ENCODE data around the gene USP2. TPM values are rescaled to one million over a fixed set of nuclear protein-coding genes. Genes with fewer than 3 reads are reported as not detected.

USP2 gene
- total RNA-seq, 1 donor from 2014 or later = 5.1 TPM

DNA sequence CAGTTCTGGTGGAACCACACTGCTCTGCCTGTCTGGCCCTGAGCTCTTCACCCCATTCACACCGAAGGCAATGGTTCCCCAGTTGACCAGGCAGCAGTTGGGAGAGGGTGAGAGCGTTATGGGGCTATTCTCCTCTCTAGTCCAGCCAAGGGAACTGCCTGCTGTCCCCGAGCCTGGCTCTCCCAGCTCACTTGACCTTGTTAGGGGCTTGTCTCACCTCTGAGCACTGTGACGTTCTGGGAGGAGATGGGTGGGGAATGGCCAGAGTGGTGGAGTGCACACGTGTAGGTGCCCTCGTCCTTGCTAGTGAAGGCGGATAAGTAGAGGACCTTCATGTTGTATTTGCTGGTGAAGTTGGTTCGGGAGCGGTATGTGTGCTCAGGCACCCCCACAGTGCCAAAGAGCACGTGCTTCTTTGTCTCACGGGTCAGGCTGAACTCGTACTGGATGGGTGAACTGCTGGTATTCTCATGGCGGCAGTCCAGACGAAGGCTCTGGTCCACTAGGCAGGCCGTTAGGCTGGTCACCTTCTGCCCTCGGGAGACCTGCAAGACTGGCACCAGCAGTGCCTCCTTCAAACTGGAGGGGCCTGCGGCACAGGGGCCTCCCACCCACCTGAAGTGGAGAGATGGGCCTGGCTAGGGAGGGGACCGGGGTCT lies 38.5 kb upstream of the USP2 start:
- no peak overlapping the region for H3K4me3 ChIP-seq
- H3K27me3 ChIP-seq (ENCODE audit: low read depth) = peaks cover 47% of the 10 kb centered on the region
- H3K4me1 ChIP-seq = peaks cover 15% of the 10 kb centered on the region
- H3K9me3 ChIP-seq = no peaks in the 10 kb centered on the region
- DNase-seq (no peak), ATAC-seq (no peak)
- no peaks in the 10 kb centered on the region for H3K36me3 ChIP-seq
- no peak overlapping the region for H3K27ac ChIP-seq
- TF ChIP-seq, protein P1, sequence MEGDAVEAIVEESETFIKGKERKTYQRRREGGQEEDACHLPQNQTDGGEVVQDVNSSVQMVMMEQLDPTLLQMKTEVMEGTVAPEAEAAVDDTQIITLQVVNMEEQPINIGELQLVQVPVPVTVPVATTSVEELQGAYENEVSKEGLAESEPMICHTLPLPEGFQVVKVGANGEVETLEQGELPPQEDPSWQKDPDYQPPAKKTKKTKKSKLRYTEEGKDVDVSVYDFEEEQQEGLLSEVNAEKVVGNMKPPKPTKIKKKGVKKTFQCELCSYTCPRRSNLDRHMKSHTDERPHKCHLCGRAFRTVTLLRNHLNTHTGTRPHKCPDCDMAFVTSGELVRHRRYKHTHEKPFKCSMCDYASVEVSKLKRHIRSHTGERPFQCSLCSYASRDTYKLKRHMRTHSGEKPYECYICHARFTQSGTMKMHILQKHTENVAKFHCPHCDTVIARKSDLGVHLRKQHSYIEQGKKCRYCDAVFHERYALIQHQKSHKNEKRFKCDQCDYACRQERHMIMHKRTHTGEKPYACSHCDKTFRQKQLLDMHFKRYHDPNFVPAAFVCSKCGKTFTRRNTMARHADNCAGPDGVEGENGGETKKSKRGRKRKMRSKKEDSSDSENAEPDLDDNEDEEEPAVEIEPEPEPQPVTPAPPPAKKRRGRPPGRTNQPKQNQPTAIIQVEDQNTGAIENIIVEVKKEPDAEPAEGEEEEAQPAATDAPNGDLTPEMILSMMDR (IDR thresholded peaks at IDR 0.05) = no peak
- intact Hi-C loops (cut with DNase I) = no loop called here

DNA sequence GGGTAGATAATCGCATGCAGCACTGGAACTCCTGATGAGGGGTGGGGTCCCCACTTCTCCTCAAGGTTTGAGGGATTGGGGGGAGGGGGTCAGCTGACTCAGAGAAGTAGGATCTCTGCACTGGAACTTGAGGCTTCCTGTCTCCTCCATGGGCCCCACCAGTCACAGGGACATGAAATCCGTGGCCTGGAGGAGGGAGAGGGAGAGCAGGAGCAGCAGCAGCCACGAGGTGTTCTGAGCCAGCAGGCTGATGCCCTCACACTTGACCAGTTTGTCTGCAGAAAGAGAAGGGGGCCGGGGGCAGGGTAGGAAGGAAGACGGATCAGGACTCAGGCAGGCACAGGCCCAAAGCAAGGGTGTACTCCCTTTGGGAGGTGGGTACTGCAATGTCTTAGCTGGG lies 37.8 kb upstream of the USP2 start:
- TF ChIP-seq, protein P1 (IDR thresholded peaks at IDR 0.05) = no peak
- Histone ChIP-seq H3K4me1 (peaks cover 15% of the 10 kb centered on the region), H3K36me3 (no peaks in the 10 kb centered on the region), H3K4me3 (no peak overlapping the region), H3K9me3 (no peaks in the 10 kb centered on the region), H3K27me3 (ENCODE audit: low read depth) (peaks cover 45% of the 10 kb centered on the region), H3K27ac (no peak overlapping the region)
- ATAC-seq (no peak), DNase-seq (no peak)
- intact Hi-C loops (cut with DNase I) = no loop called here

DNA sequence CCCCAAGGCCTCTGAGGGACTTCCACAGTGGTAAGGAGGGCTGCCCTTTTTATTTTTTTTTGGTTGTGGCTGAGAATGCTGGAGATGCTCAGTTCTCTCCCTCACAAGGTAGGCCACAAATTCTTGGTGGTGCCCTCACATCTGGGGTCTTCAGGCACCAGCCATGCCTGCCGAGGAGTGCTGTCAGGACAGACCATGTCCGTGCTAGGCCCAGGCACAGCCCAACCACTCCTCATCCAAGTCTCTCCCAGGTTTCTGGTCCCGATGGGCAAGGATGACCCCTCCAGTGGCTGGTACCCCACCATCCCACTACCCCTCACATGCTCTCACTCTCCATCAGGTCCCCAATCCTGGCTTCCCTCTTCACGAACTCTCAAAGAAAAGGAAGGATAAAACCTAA lies 37.3 kb upstream of the USP2 start:
- no peak overlapping the region for H3K4me3 ChIP-seq
- DNase-seq = no peak
- H3K4me1 ChIP-seq = peaks cover 15% of the 10 kb centered on the region
- intact Hi-C loops (cut with DNase I) = no loop called here
- H3K9me3 ChIP-seq = no peaks in the 10 kb centered on the region
- peaks cover 41% of the 10 kb centered on the region for H3K27me3 ChIP-seq (ENCODE audit: low read depth)
- ATAC-seq = no peak
- H3K27ac ChIP-seq = no peak overlapping the region
- TF ChIP-seq, protein P1 (IDR thresholded peaks at IDR 0.05) = no peak
- H3K36me3 ChIP-seq = no peaks in the 10 kb centered on the region

DNA sequence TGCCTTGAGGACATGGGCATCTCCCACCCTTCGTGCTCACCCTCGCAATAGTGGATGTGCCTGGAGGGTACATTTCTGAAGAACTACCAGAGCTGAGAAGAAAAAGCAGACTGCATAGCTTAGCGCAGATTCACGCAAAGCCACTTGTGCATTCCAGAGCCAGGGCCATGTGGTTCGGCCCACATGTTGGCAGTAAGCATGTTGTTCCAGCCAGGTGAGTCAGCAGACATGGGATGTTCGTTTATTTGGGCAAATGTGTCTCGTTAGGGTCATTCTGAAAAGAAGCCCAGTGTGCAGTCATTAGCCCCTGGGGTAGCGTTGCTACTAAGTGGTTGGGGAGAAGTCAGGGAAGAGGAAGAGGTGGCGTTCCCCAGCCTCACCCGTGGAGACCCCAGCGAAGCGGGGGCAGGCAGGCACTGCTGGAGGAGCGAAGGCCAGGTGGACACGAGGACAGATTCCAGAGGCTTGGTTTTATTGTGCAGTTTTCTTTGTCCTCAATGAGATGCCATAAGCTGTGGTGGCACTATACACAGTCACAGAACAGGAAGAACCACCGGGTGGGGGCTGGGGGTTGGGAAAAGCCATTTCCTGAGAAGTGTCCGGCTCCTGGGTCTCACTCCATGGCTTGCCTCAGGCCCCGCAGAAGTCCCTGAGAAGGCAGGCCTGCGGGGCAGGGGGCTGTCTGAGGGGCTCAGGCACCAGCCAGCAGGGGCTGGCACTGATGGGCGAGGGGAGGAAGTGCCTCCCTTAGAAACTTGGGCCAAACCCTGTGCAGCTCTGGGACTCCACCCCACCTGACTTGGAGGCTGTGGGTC lies 36.4 kb upstream of the USP2 start:
- no peak for ATAC-seq
- H3K36me3 ChIP-seq = no peaks in the 10 kb centered on the region
- TF ChIP-seq, protein P1 (IDR thresholded peaks at IDR 0.05) = no peak
- no peak overlapping the region for H3K4me3 ChIP-seq
- no peak for DNase-seq
- H3K27ac ChIP-seq = no peak overlapping the region
- peaks cover 32% of the 10 kb centered on the region for H3K27me3 ChIP-seq (ENCODE audit: low read depth)
- peaks cover 15% of the 10 kb centered on the region for H3K4me1 ChIP-seq
- no peaks in the 10 kb centered on the region for H3K9me3 ChIP-seq
- intact Hi-C loops (cut with DNase I) = no loop called here

DNA sequence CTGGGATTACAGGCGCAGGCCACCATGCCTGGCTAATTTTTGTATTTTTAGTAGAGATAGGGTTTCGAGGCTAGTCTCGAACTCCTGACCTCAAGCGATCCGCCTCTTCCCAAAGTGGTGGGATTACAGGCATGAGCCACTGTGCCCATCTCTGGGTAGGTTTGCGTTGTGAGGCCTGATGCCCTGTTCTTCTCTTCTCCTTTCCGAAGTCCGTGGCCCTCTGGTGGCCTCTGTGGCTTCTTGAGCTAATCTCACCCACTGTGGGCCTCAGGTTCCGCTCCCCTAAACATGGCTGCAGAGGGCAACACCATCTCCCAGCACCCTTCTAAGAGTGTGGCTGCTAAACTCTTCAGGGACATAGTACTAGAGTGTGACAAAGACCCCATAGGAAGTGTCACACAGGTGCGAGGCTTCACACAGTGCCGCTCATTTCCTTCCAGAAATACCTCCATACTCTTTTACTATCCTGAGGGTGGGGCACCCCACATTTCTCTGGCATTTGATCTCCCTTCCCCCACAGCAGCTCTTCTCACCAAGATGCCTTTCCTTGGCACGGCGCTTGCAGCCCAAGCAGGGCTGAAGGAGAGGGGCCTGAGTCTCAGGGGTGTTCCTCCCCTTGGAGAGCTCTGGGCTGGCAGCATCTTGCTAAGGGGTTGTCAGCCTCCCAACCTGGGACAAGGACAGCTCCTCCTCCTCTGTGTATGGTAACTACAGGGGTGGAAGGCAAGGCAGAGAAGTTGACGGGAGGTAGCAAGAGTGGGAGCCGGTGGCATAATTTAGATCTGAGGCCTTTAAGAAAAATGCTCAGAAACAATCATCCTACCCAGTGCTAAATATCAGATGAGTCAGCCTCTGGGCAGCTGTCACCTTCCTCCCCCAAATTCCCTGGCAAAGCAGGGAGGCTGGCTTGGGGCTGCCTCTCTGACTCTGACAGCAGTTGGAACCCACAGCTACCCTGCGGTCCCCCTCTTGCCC lies 35.4 kb upstream of the USP2 start:
- TF ChIP-seq, protein P1 (IDR thresholded peaks at IDR 0.05) = no peak
- Histone ChIP-seq H3K27me3 (ENCODE audit: low read depth) (peaks cover 22% of the 10 kb centered on the region), H3K9me3 (no peaks in the 10 kb centered on the region), H3K4me3 (no peak overlapping the region), H3K27ac (no peak overlapping the region), H3K4me1 (peaks cover 10% of the 10 kb centered on the region), H3K36me3 (no peaks in the 10 kb centered on the region)
- ATAC-seq = no peak
- intact Hi-C loops (cut with DNase I) = no loop called here
- DNase-seq = no peak
